IgD-negative memory B cell (primary cell): ENCODE measurements around the gene PVRIG. TPM values are rescaled to one million over a fixed set of nuclear protein-coding genes. Genes with fewer than 3 reads are reported as not detected.
"Not testable (repeated sequence)": the region's sequence is repeated elsewhere in the genome, so short reads cannot be mapped to it uniquely, and the experiment has no call there.

ENCODE experiments used
- H3K27ac Mint-ChIP-seq, 3 donors: one replicate each; pipeline ENCODE4 v1.8.0; 2020 to 2022; ENCODE audit warnings: mild to moderate bottlenecking in 3 of 3, mixed read lengths in 3 of 3, moderate library complexity in 1 of 3
- H3K27me3 Mint-ChIP-seq: one replicate; pipeline ENCODE4 v1.8.0; 2021; ENCODE audit warnings: mixed read lengths
- H3K36me3 Mint-ChIP-seq: one replicate; pipeline ENCODE4 v1.8.0; 2020; ENCODE audit warnings: mild to moderate bottlenecking, mixed read lengths
- H3K4me1 Mint-ChIP-seq, 3 donors: one replicate each; pipeline ENCODE4 v1.8.0; 2020 to 2022; ENCODE audit warnings: mixed read lengths in 3 of 3, mild to moderate bottlenecking in 1 of 3
- H3K4me3 Mint-ChIP-seq, 4 donors: one replicate each; pipeline ENCODE4 v1.8.0; 2020 to 2022; ENCODE audit warnings: mild to moderate bottlenecking in 4 of 4, mixed read lengths in 4 of 4, moderate library complexity in 3 of 4
- H3K9me3 Mint-ChIP-seq, 3 donors: one replicate each; pipeline ENCODE4 v1.8.0; 2020 to 2021; ENCODE audit warnings: mixed read lengths in 3 of 3, mild to moderate bottlenecking in 1 of 3
- polyA plus RNA-seq: library from polyadenylated mRNA; unstranded; fragments of 300-500 nt; fragmentation: Illumina TruSeq; gene quantifications from one replicate; pipeline ENCODE4 v1.2.3, GENCODE V29; 2021

The PVRIG gene
- polyA plus RNA-seq, 1 donor from 2014 or later: 94.5 TPM

GRCh38 chr7:100212631-100213286, 7.0 kb upstream of the PVRIG start:
- no peaks in the 10 kb centered on the region for H3K9me3 Mint-ChIP-seq
- H3K36me3 Mint-ChIP-seq: no peaks in the 10 kb centered on the region
- H3K4me3 Mint-ChIP-seq: peak overlapping the region in 1 of 4 donors; percentile 37
- no peaks in the 10 kb centered on the region for H3K27me3 Mint-ChIP-seq
- H3K27ac Mint-ChIP-seq: peak overlapping the region in 2 of 3 donors; percentile 4 to 79
- peaks cover 47 to 63% (median 51%) of the 10 kb centered on the region in 3 donors for H3K4me1 Mint-ChIP-seq

- peak overlapping the region in 2 of 3 donors; percentile 67 to 79 for H3K27ac Mint-ChIP-seq
- H3K4me3 Mint-ChIP-seq: peak overlapping the region in 2 of 4 donors; percentile 37 to 91
- no peaks in the 10 kb centered on the region for H3K9me3 Mint-ChIP-seq
- no peaks in the 10 kb centered on the region for H3K27me3 Mint-ChIP-seq
- no peaks in the 10 kb centered on the region for H3K36me3 Mint-ChIP-seq
- H3K4me1 Mint-ChIP-seq: peaks cover 43 to 59% (median 46%) of the 10 kb centered on the region in 3 donors
Observed at GRCh38 chr7:100213672-100214071, 6.1 kb upstream of the PVRIG start.

GRCh38 chr7:100214356-100214755, 5.4 kb upstream of the PVRIG start:
- H3K27me3 Mint-ChIP-seq, H3K36me3 Mint-ChIP-seq, H3K9me3 Mint-ChIP-seq: not testable (repeated sequence)
- Mint-ChIP-seq H3K4me3 (peak overlapping the region in 3 of 4 donors; percentile 24 to 79 (median 55)), H3K4me1 (peaks cover 40 to 58% (median 46%) of the 10 kb centered on the region in 3 donors), H3K27ac (peak overlapping the region; percentile 40 to 76 (median 65))

- Mint-ChIP-seq H3K9me3 (no peaks in the 10 kb centered on the region), H3K4me1 (peaks cover 26 to 46% (median 36%) of the 10 kb centered on the region in 3 donors), H3K27ac (peak overlapping the region; percentile 84 to 95 (median 86)), H3K27me3 (no peaks in the 10 kb centered on the region), H3K4me3 (peak overlapping the region in 2 of 4 donors; percentile 44 to 64), H3K36me3 (no peaks in the 10 kb centered on the region)
Observed at GRCh38 chr7:100215895-100216294, 3.9 kb upstream of the PVRIG start.

- not testable (repeated sequence) for H3K36me3 Mint-ChIP-seq
Observed at GRCh38 chr7:100217934-100218333, 1.8 kb upstream of the PVRIG start.

GRCh38 chr7:100219271-100219737, 445 bp upstream of the PVRIG start:
- peaks cover 18 to 41% (median 28%) of the 10 kb centered on the region in 3 donors for H3K4me1 Mint-ChIP-seq
- H3K4me3 Mint-ChIP-seq: peak overlapping the region; percentile 83 to 98 (median 96)
- no peaks in the 10 kb centered on the region for H3K36me3 Mint-ChIP-seq
- H3K27ac Mint-ChIP-seq: peak overlapping the region; percentile 93 to 100 (median 99)
- no peaks in the 10 kb centered on the region for H3K9me3 Mint-ChIP-seq
- H3K27me3 Mint-ChIP-seq: no peaks in the 10 kb centered on the region

More at GRCh38 chr7:100217934-100218333, 1.8 kb upstream of the PVRIG start:
- Mint-ChIP-seq H3K27ac (peak overlapping the region in 2 of 3 donors; percentile 88 to 95), H3K4me1 (peaks cover 20 to 46% (median 32%) of the 10 kb centered on the region in 3 donors), H3K4me3 (peak overlapping the region in 3 of 4 donors; percentile 74 to 95 (median 84))
- not testable (repeated sequence) for H3K9me3 Mint-ChIP-seq, H3K27me3 Mint-ChIP-seq

- Mint-ChIP-seq H3K9me3 (no peaks in the 10 kb centered on the region), H3K27me3 (no peaks in the 10 kb centered on the region), H3K36me3 (no peaks in the 10 kb centered on the region), H3K4me3 (peak overlapping the region; percentile 83 to 98 (median 96)), H3K27ac (peak overlapping the region; percentile 93 to 100 (median 99)), H3K4me1 (peaks cover 15 to 37% (median 24%) of the 10 kb centered on the region in 3 donors)
Observed at GRCh38 chr7:100220586-100221230, 959 bp downstream of the PVRIG start.

GRCh38 chr7:100221231-100221718, 1.5 kb downstream of the PVRIG start:
- Mint-ChIP-seq H3K27me3 (no peaks in the 10 kb centered on the region), H3K36me3 (no peaks in the 10 kb centered on the region), H3K27ac (peak overlapping the region; percentile 93 to 100 (median 99)), H3K9me3 (no peaks in the 10 kb centered on the region), H3K4me1 (peaks cover 15 to 36% (median 24%) of the 10 kb centered on the region in 3 donors), H3K4me3 (peak overlapping the region; percentile 83 to 98 (median 96))

- peak overlapping the region; percentile 83 to 98 (median 96) for H3K4me3 Mint-ChIP-seq
- no peaks in the 10 kb centered on the region for H3K36me3 Mint-ChIP-seq
- H3K4me1 Mint-ChIP-seq: peaks cover 15 to 33% (median 21%) of the 10 kb centered on the region in 3 donors
- peak overlapping the region; percentile 93 to 100 (median 99) for H3K27ac Mint-ChIP-seq
- no peaks in the 10 kb centered on the region for H3K27me3 Mint-ChIP-seq
- no peaks in the 10 kb centered on the region for H3K9me3 Mint-ChIP-seq
Observed at GRCh38 chr7:100221767-100222444, 2.2 kb downstream of the PVRIG start.

- H3K27ac Mint-ChIP-seq: peak overlapping the region; percentile 93 to 100 (median 99)
- H3K4me1 Mint-ChIP-seq: peaks cover 12 to 31% (median 19%) of the 10 kb centered on the region in 3 donors
- H3K27me3 Mint-ChIP-seq: no peaks in the 10 kb centered on the region
- H3K36me3 Mint-ChIP-seq: no peaks in the 10 kb centered on the region
- no peaks in the 10 kb centered on the region for H3K9me3 Mint-ChIP-seq
- peak overlapping the region; percentile 83 to 98 (median 96) for H3K4me3 Mint-ChIP-seq
Observed at GRCh38 chr7:100222445-100223132, 2.8 kb downstream of the PVRIG start.

GRCh38 chr7:100223376-100223927, 3.7 kb downstream of the PVRIG start:
- peak overlapping the region in 3 of 4 donors; percentile 27 to 83 (median 57) for H3K4me3 Mint-ChIP-seq
- not testable (repeated sequence) for H3K36me3 Mint-ChIP-seq, H3K27me3 Mint-ChIP-seq, H3K9me3 Mint-ChIP-seq
- H3K4me1 Mint-ChIP-seq: peaks cover 10 to 36% (median 18%) of the 10 kb centered on the region in 3 donors
- peak overlapping the region; percentile 93 to 100 (median 99) for H3K27ac Mint-ChIP-seq

- H3K27ac Mint-ChIP-seq: peak overlapping the region; percentile 46 to 85 (median 60)
- H3K9me3 Mint-ChIP-seq, H3K36me3 Mint-ChIP-seq, H3K27me3 Mint-ChIP-seq: not testable (repeated sequence)
- H3K4me3 Mint-ChIP-seq: peak overlapping the region in 1 of 4 donors; percentile 61
- H3K4me1 Mint-ChIP-seq: peaks cover 5 to 28% (median 10%) of the 10 kb centered on the region in 3 donors
Observed at GRCh38 chr7:100224891-100225290, 5.1 kb downstream of the PVRIG start.

GRCh38 chr7:100234660-100235317, 15.0 kb downstream of the PVRIG start:
- Mint-ChIP-seq H3K4me1 (peaks cover 7 to 15% (median 7%) of the 10 kb centered on the region in 3 donors), H3K27ac (peak overlapping the region in 2 of 3 donors; percentile 59 to 64)
- H3K27me3 Mint-ChIP-seq, H3K9me3 Mint-ChIP-seq, H3K4me3 Mint-ChIP-seq, H3K36me3 Mint-ChIP-seq: not testable (repeated sequence)

- H3K27ac Mint-ChIP-seq, H3K27me3 Mint-ChIP-seq, H3K9me3 Mint-ChIP-seq: not testable (repeated sequence)
Observed at GRCh38 chr7:100239975-100240374, 20.2 kb downstream of the PVRIG start.

More at GRCh38 chr7:100239975-100240374, 20.2 kb downstream of the PVRIG start:
- H3K36me3 Mint-ChIP-seq, H3K4me1 Mint-ChIP-seq, H3K4me3 Mint-ChIP-seq: not testable (repeated sequence)
